Fibroblast of lung (primary cell): ENCODE data around the gene SLC22A17. TPM values are rescaled to one million over a fixed set of nuclear protein-coding genes. Genes with fewer than 3 reads are reported as not detected.

Experiments used
- DNase-seq, 2 donors: peaks; one replicate each; pipeline versions ENCODE4 v3.0.0 to v3.0.0-alpha.2; 2010; ENCODE audit warnings: low read depth in 2 of 2
- H2AFZ ChIP-seq: 2 replicates; pipeline ENCODE4 v1.5.1; 2012; ENCODE audit warnings: low read length, control low read depth, inconsistent platforms
- H3K27ac ChIP-seq: 2 replicates; pipeline ENCODE4 v1.5.1; 2011; ENCODE audit warnings: low read length, control low read depth; ENCODE audit not compliant: insufficient read depth
- H3K27me3 ChIP-seq: 2 replicates; pipeline ENCODE4 v1.5.1; 2011; ENCODE audit warnings: mild to moderate bottlenecking, low read length; ENCODE audit not compliant: control insufficient read depth, insufficient read depth
- H3K36me3 ChIP-seq: 2 replicates; pipeline ENCODE4 v1.5.1; 2011; ENCODE audit warnings: low read length; ENCODE audit not compliant: control insufficient read depth, insufficient read depth
- H3K4me1 ChIP-seq: 2 replicates; pipeline ENCODE4 v1.5.1; 2011; ENCODE audit warnings: low read length; ENCODE audit not compliant: control insufficient read depth, insufficient read depth; ENCODE audit errors: extremely low read depth
- H3K4me2 ChIP-seq: 2 replicates; pipeline ENCODE4 v1.5.1; 2011; ENCODE audit warnings: low read length, control low read depth; ENCODE audit not compliant: insufficient read depth; ENCODE audit errors: extremely low read depth
- H3K4me3 ChIP-seq, 4 experiments: fragments of 200-600 bp in 1 of 4; sonication (generic) in 1 of 4; replicated peaks in 1 of 4; 2 replicates each; pipeline ENCODE4 v1.5.1; 2011 to 2016; ENCODE audit warnings: low read length in 4 of 4, low read depth in 3 of 4, mild to moderate bottlenecking in 3 of 4, control low read depth in 2 of 4, inconsistent platforms in 1 of 4, mixed read lengths in 1 of 4; ENCODE audit not compliant: insufficient read depth in 1 of 4; ENCODE audit errors: control extremely low read depth in 1 of 4
- H3K79me2 ChIP-seq: 2 replicates; pipeline ENCODE4 v1.5.1; 2012; ENCODE audit warnings: mild to moderate bottlenecking, low read length, inconsistent platforms; ENCODE audit not compliant: control insufficient read depth, insufficient read depth
- H3K9ac ChIP-seq: 2 replicates; pipeline ENCODE4 v1.5.1; 2011; ENCODE audit warnings: mild to moderate bottlenecking, low read length, control low read depth; ENCODE audit not compliant: insufficient read depth
- H3K9me3 ChIP-seq: 2 replicates; pipeline ENCODE4 v1.5.1; 2012; ENCODE audit warnings: low read depth, low read length; ENCODE audit not compliant: control insufficient read depth, insufficient read depth
- H4K20me1 ChIP-seq: 2 replicates; pipeline ENCODE4 v1.5.1; 2011; ENCODE audit warnings: low read length; ENCODE audit not compliant: control insufficient read depth, insufficient read depth; ENCODE audit errors: extremely low read depth
- CTCF ChIP-seq, 2 donors: IDR thresholded peaks in 1 of 2; conservative IDR thresholded peaks in 1 of 2; 1 replicate in 1 of 2; 2 replicates in 1 of 2; pipeline ENCODE4 v1.5.1; 2011 to 2012; ENCODE audit warnings: low read length in 2 of 2, control low read depth in 1 of 2, inconsistent platforms in 1 of 2, low read depth in 1 of 2, mild to moderate bottlenecking in 1 of 2
- EZH2 ChIP-seq: IDR thresholded peaks from 2 replicates; pipeline ENCODE4 v1.5.1; 2012; ENCODE audit warnings: low read length, control low read depth, mild to moderate bottlenecking; ENCODE audit errors: missing control alignments
- polyA plus RNA-seq, 2 donors: library from polyadenylated mRNA; depleted of rRNA in 1 of 2; stranded (reverse) in 1 of 2; unstranded in 1 of 2; fragments of >200 nt; gene quantifications; 2 replicates each; pipeline ENCODE4 v1.2.1, GENCODE V29; 2011 to 2012; ENCODE audit warnings: missing spikeins in 1 of 2
- total RNA-seq: library from RNA; depleted of rRNA; stranded (reverse); fragments of >200 nt; gene quantifications from 2 replicates; pipeline ENCODE4 v1.2.1, GENCODE V29; 2014

Gene SLC22A17
- total and polyA plus RNA-seq, 2 donors (not counting 1 experiment from before 2014, with no cell fraction given), result 7.9 to 23.1 TPM

- H3K36me3 ChIP-seq, result no peaks in the 10 kb centered on the region
- no peaks in the 10 kb centered on the region for H3K4me1 ChIP-seq
- H3K4me3 ChIP-seq, result no peak overlapping the region
- no peaks in the 10 kb centered on the region for H4K20me1 ChIP-seq
- no peaks in the 10 kb centered on the region for H3K9me3 ChIP-seq
- DNase-seq, result peak; percentile 33 to 63
- H3K9ac ChIP-seq, result no peak overlapping the region
- H2AFZ ChIP-seq, result no peak overlapping the region
- H3K4me2 ChIP-seq, result no peak overlapping the region
- no peak overlapping the region for H3K27ac ChIP-seq
- H3K27me3 ChIP-seq, result peaks cover 6% of the 10 kb centered on the region
- TF ChIP-seq EZH2, result no peak
- no peak for TF ChIP-seq CTCF (conservative IDR thresholded peaks at IDR 0.05 in 1 of 2, IDR thresholded peaks at IDR 0.05 in 1 of 2; ENCODE audit: low read depth in 1 of 2, low read length in 2 of 2)
- H3K79me2 ChIP-seq, result no peaks in the 10 kb centered on the region
Measured at GRCh38 chr14:23361320-23361719, 8.6 kb upstream of the SLC22A17 start.

- Histone ChIP-seq H3K4me2 (no peak overlapping the region), H3K27ac (no peak overlapping the region), H3K79me2 (no peaks in the 10 kb centered on the region), H2AFZ (no peak overlapping the region), H3K27me3 (peaks cover 6% of the 10 kb centered on the region), H3K4me3 (no peak overlapping the region), H3K9ac (no peak overlapping the region), H3K36me3 (no peaks in the 10 kb centered on the region), H3K4me1 (no peaks in the 10 kb centered on the region), H4K20me1 (no peaks in the 10 kb centered on the region), H3K9me3 (no peaks in the 10 kb centered on the region)
- no peak for TF ChIP-seq EZH2
- no peak for TF ChIP-seq CTCF (conservative IDR thresholded peaks at IDR 0.05 in 1 of 2, IDR thresholded peaks at IDR 0.05 in 1 of 2; ENCODE audit: low read depth in 1 of 2, low read length in 2 of 2)
- DNase-seq, result no peak
Measured at GRCh38 chr14:23360496-23360895, 7.8 kb upstream of the SLC22A17 start.

- Histone ChIP-seq H3K9ac (no peak overlapping the region), H3K4me2 (no peak overlapping the region), H3K27ac (no peak overlapping the region), H3K4me1 (no peaks in the 10 kb centered on the region), H4K20me1 (no peaks in the 10 kb centered on the region), H3K36me3 (no peaks in the 10 kb centered on the region), H3K4me3 (no peak overlapping the region), H2AFZ (no peak overlapping the region), H3K79me2 (no peaks in the 10 kb centered on the region), H3K9me3 (no peaks in the 10 kb centered on the region), H3K27me3 (peaks cover 6% of the 10 kb centered on the region)
- TF ChIP-seq EZH2, result no peak
- TF ChIP-seq CTCF (conservative IDR thresholded peaks at IDR 0.05 in 1 of 2, IDR thresholded peaks at IDR 0.05 in 1 of 2; ENCODE audit: low read depth in 1 of 2, low read length in 2 of 2), result no peak
- DNase-seq, result no peak
Measured at GRCh38 chr14:23359722-23360447, 7.2 kb upstream of the SLC22A17 start.
